NCI-H510A treated with DMSO at 0.1 percent for 48 hours (cell line): ENCODE measurements around the gene GAR1.
"Not testable (repeated sequence)": the region's sequence is repeated elsewhere in the genome, so short reads cannot be mapped to it uniquely, and the experiment has no call there.

Experiments used
- DNase-seq: peaks from one replicate; lab custom pipeline; 2025; lab: John Stamatoyannopoulos, UW

The GAR1 gene

GRCh38 chr4:109846395-109847098, 31.0 kb downstream of the GAR1 start:
- no peak for DNase-seq

GRCh38 chr4:109847896-109848442, 32.4 kb downstream of the GAR1 start, which contains the start of gene LRIT3:
Gene LRIT3, plus strand, starts transcription at chr4:109848107. Its CDS starts 95 bp downstream, at chr4:109848202.
- no peak for DNase-seq

- DNase-seq = no peak
These were observed 32.9 kb downstream of the GAR1 start for GRCh38 chr4:109848501-109848900.

GRCh38 chr4:109850601-109851000, 35.0 kb downstream of the GAR1 start:
- DNase-seq = no peak

- DNase-seq = not testable (repeated sequence)
These were observed 44.1 kb downstream of the GAR1 start for GRCh38 chr4:109859426-109860300.

- no peak for DNase-seq
These were observed 45.7 kb downstream of the GAR1 start for GRCh38 chr4:109861271-109861670.

GRCh38 chr4:109861916-109862511, 46.5 kb downstream of the GAR1 start:
- no peak for DNase-seq

GRCh38 chr4:109864134-109864533, 48.6 kb downstream of the GAR1 start:
- no peak for DNase-seq

GRCh38 chr4:109870061-109870460, 54.5 kb downstream of the GAR1 start:
- DNase-seq = no peak

- no peak for DNase-seq
These were observed 56.5 kb downstream of the GAR1 start for GRCh38 chr4:109872065-109872464.

GRCh38 chr4:109872950-109873656, 57.5 kb downstream of the GAR1 start:
- DNase-seq = no peak

- no peak for DNase-seq
These were observed 58.4 kb downstream of the GAR1 start for GRCh38 chr4:109873791-109874514.
